Skeletal muscle tissue (tissue), 4 donors: Measurements from ENCODE around the gene SLC6A2. TPM values are rescaled to one million over a fixed set of nuclear protein-coding genes. Genes with fewer than 3 reads are reported as not detected.

Experiments used
- H3K27ac ChIP-seq: one replicate; pipeline ENCODE4 v1.7.0; 2013; ENCODE audit warnings: mild to moderate bottlenecking, low read depth, low read length, inconsistent platforms
- H3K27me3 ChIP-seq, 3 donors: one replicate each; pipeline ENCODE4 v1.7.0; 2013; ENCODE audit warnings: low read length in 3 of 3; ENCODE audit not compliant: control insufficient read depth in 3 of 3, insufficient read depth in 3 of 3
- H3K36me3 ChIP-seq, 3 donors: one replicate each; pipeline ENCODE4 v1.7.0; 2013; ENCODE audit warnings: low read length in 3 of 3; ENCODE audit not compliant: control insufficient read depth in 3 of 3, insufficient read depth in 3 of 3
- H3K4me1 ChIP-seq, 3 donors: one replicate each; pipeline ENCODE4 v1.7.0; 2013; ENCODE audit warnings: low read length in 3 of 3, mild to moderate bottlenecking in 3 of 3; ENCODE audit not compliant: control insufficient read depth in 3 of 3, insufficient read depth in 3 of 3
- H3K4me3 ChIP-seq, 3 donors: one replicate each; pipeline ENCODE4 v1.7.0; 2013; ENCODE audit warnings: low read length in 3 of 3
- H3K9ac ChIP-seq, 3 donors: one replicate each; pipeline ENCODE4 v1.7.0; 2013; ENCODE audit warnings: low read length in 3 of 3, mild to moderate bottlenecking in 3 of 3, moderate library complexity in 2 of 3, low read depth in 1 of 3
- H3K9me3 ChIP-seq, 3 donors: one replicate each; pipeline ENCODE4 v1.7.0; 2013; ENCODE audit warnings: low read length in 3 of 3; ENCODE audit not compliant: control insufficient read depth in 3 of 3
- total RNA-seq: library from RNA; depleted of rRNA; stranded (reverse); fragments of >200 nt; gene quantifications from one replicate; pipeline ENCODE4 v1.2.3, GENCODE V29; 2014
- donor health status: Osteomylitis.

The SLC6A2 gene
- total RNA-seq, 1 donor from 2014 or later: 1.0 TPM

- no peaks in the 10 kb centered on the region for H3K36me3 ChIP-seq
- peaks cover 0 to 3% (median 0%) of the 10 kb centered on the region in 3 donors for H3K27me3 ChIP-seq
- no peaks in the 10 kb centered on the region for H3K9me3 ChIP-seq
- no peak overlapping the region for H3K9ac ChIP-seq
- H3K27ac ChIP-seq: no peak overlapping the region
- H3K4me1 ChIP-seq: no peaks in the 10 kb centered on the region
- no peak overlapping the region for H3K4me3 ChIP-seq
These were observed 45.9 kb downstream of the SLC6A2 start for GRCh38 chr16:55701442-55702319.

- Histone ChIP-seq H3K9me3 (no peaks in the 10 kb centered on the region), H3K27ac (no peak overlapping the region), H3K9ac (no peak overlapping the region), H3K4me3 (no peak overlapping the region), H3K27me3 (peaks cover 0 to 6% (median 2%) of the 10 kb centered on the region in 3 donors), H3K36me3 (no peaks in the 10 kb centered on the region), H3K4me1 (no peaks in the 10 kb centered on the region)
These were observed 47.5 kb downstream of the SLC6A2 start for GRCh38 chr16:55703003-55704001.

GRCh38 chr16:55706739-55707384 lies 51.1 kb downstream of the SLC6A2 start:
- H3K4me3 ChIP-seq: no peak overlapping the region
- peaks cover 3 to 12% (median 9%) of the 10 kb centered on the region in 3 donors for H3K27me3 ChIP-seq
- H3K4me1 ChIP-seq: no peaks in the 10 kb centered on the region
- no peaks in the 10 kb centered on the region for H3K9me3 ChIP-seq
- H3K27ac ChIP-seq: no peak overlapping the region
- no peak overlapping the region for H3K9ac ChIP-seq
- H3K36me3 ChIP-seq: no peaks in the 10 kb centered on the region

- H3K27ac ChIP-seq: no peak overlapping the region
- no peak overlapping the region for H3K9ac ChIP-seq
- H3K27me3 ChIP-seq: peaks cover 3 to 14% (median 9%) of the 10 kb centered on the region in 3 donors
- H3K4me3 ChIP-seq: no peak overlapping the region
- no peaks in the 10 kb centered on the region for H3K4me1 ChIP-seq
- H3K36me3 ChIP-seq: no peaks in the 10 kb centered on the region
- no peaks in the 10 kb centered on the region for H3K9me3 ChIP-seq
These were observed 54.0 kb downstream of the SLC6A2 start for GRCh38 chr16:55709801-55710200.

- H3K27me3 ChIP-seq: peaks cover 3 to 14% (median 9%) of the 10 kb centered on the region in 3 donors
- H3K9ac ChIP-seq: no peak overlapping the region
- no peaks in the 10 kb centered on the region for H3K4me1 ChIP-seq
- H3K9me3 ChIP-seq: no peaks in the 10 kb centered on the region
- no peak overlapping the region for H3K27ac ChIP-seq
- H3K36me3 ChIP-seq: no peaks in the 10 kb centered on the region
- H3K4me3 ChIP-seq: no peak overlapping the region
These were observed 54.7 kb downstream of the SLC6A2 start for GRCh38 chr16:55710466-55710865.

- no peaks in the 10 kb centered on the region for H3K9me3 ChIP-seq
- H3K36me3 ChIP-seq: no peaks in the 10 kb centered on the region
- H3K9ac ChIP-seq: no peak overlapping the region
- H3K4me3 ChIP-seq: no peak overlapping the region
- H3K4me1 ChIP-seq: no peaks in the 10 kb centered on the region
- H3K27me3 ChIP-seq: peaks cover 3 to 20% (median 11%) of the 10 kb centered on the region in 3 donors
- no peak overlapping the region for H3K27ac ChIP-seq
These were observed 56.4 kb downstream of the SLC6A2 start for GRCh38 chr16:55711959-55712876.

- H3K4me1 ChIP-seq: no peaks in the 10 kb centered on the region
- no peak overlapping the region for H3K9ac ChIP-seq
- peaks cover 3 to 18% (median 14%) of the 10 kb centered on the region in 3 donors for H3K27me3 ChIP-seq
- H3K9me3 ChIP-seq: no peaks in the 10 kb centered on the region
- no peak overlapping the region for H3K4me3 ChIP-seq
- no peak overlapping the region for H3K27ac ChIP-seq
- no peaks in the 10 kb centered on the region for H3K36me3 ChIP-seq
These were observed 57.3 kb downstream of the SLC6A2 start for GRCh38 chr16:55713103-55713502.

- Histone ChIP-seq H3K27ac (no peak overlapping the region), H3K9ac (no peak overlapping the region), H3K4me3 (no peak overlapping the region), H3K4me1 (no peaks in the 10 kb centered on the region), H3K27me3 (peaks cover 0 to 11% (median 5%) of the 10 kb centered on the region in 3 donors), H3K9me3 (no peaks in the 10 kb centered on the region), H3K36me3 (no peaks in the 10 kb centered on the region)
These were observed 61.5 kb downstream of the SLC6A2 start for GRCh38 chr16:55717326-55717725.
